ENCODE results near the gene DNM2. TPM values are rescaled to one million over a fixed set of nuclear protein-coding genes. Genes with fewer than 3 reads are reported as not detected.

The DNM2 gene
- total and polyA plus RNA-seq, 2 of the 13 experiments (the other 11 are each of a cell fraction or from before 2014, with no cell fraction given): 41.7 to 59.8 TPM

GRCh38 chr19:10836479-10837330, 118.8 kb downstream of the DNM2 start (continued):
- TF ChIP-seq, protein P1, sequence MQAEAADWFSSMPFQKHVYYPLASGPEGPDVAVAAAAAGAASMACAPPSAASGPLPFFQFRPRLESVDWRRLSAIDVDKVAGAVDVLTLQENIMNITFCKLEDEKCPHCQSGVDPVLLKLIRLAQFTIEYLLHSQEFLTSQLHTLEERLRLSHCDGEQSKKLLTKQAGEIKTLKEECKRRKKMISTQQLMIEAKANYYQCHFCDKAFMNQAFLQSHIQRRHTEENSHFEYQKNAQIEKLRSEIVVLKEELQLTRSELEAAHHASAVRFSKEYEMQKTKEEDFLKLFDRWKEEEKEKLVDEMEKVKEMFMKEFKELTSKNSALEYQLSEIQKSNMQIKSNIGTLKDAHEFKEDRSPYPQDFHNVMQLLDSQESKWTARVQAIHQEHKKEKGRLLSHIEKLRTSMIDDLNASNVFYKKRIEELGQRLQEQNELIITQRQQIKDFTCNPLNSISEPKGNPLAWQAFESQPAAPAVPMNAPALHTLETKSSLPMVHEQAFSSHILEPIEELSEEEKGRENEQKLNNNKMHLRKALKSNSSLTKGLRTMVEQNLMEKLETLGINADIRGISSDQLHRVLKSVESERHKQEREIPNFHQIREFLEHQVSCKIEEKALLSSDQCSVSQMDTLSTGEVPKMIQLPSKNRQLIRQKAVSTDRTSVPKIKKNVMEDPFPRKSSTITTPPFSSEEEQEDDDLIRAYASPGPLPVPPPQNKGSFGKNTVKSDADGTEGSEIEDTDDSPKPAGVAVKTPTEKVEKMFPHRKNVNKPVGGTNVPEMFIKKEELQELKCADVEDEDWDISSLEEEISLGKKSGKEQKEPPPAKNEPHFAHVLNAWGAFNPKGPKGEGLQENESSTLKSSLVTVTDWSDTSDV (CRISPR knock-in tag; IDR thresholded peaks at IDR 0.05): no peak
- no peak for TF ChIP-seq SRSF4 (IDR thresholded peaks at IDR 0.05; ENCODE audit: low read depth, low read length, poor library complexity, severe bottlenecking)
- TF ChIP-seq MZF1 (CRISPR knock-in tag; IDR thresholded peaks at IDR 0.05; ENCODE audit: borderline replicate concordance): no peak
- TF ChIP-seq ETV6 (CRISPR knock-in tag; conservative IDR thresholded peaks at IDR 0.05): no peak
- TF ChIP-seq ZNF496 (CRISPR knock-in tag; IDR thresholded peaks at IDR 0.05; ENCODE audit: insufficient replicate concordance): no peak
- peak; percentile 88; the same call in 1 of the 2 replicates for TF ChIP-seq SMYD3 (CRISPR knock-in tag; IDR thresholded peaks at IDR 0.05)
- TF ChIP-seq MLX (CRISPR knock-in tag; IDR thresholded peaks at IDR 0.05): no peak
- no peak for TF ChIP-seq ZNF607 (CRISPR knock-in tag; IDR thresholded peaks at IDR 0.05; ENCODE audit: borderline replicate concordance)
- peak; percentile 87; the same call in 1 of the 2 replicates for TF ChIP-seq ZNF879 (CRISPR knock-in tag; IDR thresholded peaks at IDR 0.05)
- no peak; the same call in 1 of the 2 replicates for TF ChIP-seq POLR2AphosphoS5 (IDR thresholded peaks at IDR 0.05; ENCODE audit: low read depth, low read length)
- TF ChIP-seq SMAD1 (CRISPR knock-in tag; IDR thresholded peaks at IDR 0.05; ENCODE audit: borderline replicate concordance, low read depth): no peak
- TF ChIP-seq FOXO1 (CRISPR knock-in tag; IDR thresholded peaks at IDR 0.05): no peak
- no peak for TF ChIP-seq ELF1 (CRISPR knock-in tag; IDR thresholded peaks at IDR 0.05)
- TF ChIP-seq FOXP4 (CRISPR knock-in tag; IDR thresholded peaks at IDR 0.05): no peak
- TF ChIP-seq ZNF180 (CRISPR knock-in tag; IDR thresholded peaks at IDR 0.05; ENCODE audit: borderline replicate concordance, low read depth): no peak
- TF ChIP-seq MXD1 (CRISPR knock-in tag; IDR thresholded peaks at IDR 0.05): no peak
- TF ChIP-seq LCORL (IDR thresholded peaks at IDR 0.05): no peak
- no peak for TF ChIP-seq LCORL (CRISPR knock-in tag; IDR thresholded peaks at IDR 0.05)
- no peak; the same call in 1 of the 2 replicates for TF ChIP-seq ZNF441 (CRISPR knock-in tag; IDR thresholded peaks at IDR 0.05; ENCODE audit: borderline replicate concordance)
- TF ChIP-seq TGIF2 (CRISPR knock-in tag; IDR thresholded peaks at IDR 0.05): no peak
- no peak for TF ChIP-seq PPARG (CRISPR knock-in tag; conservative IDR thresholded peaks at IDR 0.05)
- TF ChIP-seq ZNF569 (CRISPR knock-in tag; IDR thresholded peaks at IDR 0.05; ENCODE audit: borderline replicate concordance): no peak
- 0 out of 2 replicates have a peak, but pooled peaks have one; percentile 74 for TF ChIP-seq ZNF720 (CRISPR knock-in tag; IDR thresholded peaks at IDR 0.05)
- TF ChIP-seq SCMH1 (CRISPR knock-in tag; IDR thresholded peaks at IDR 0.05; ENCODE audit: borderline replicate concordance): no peak
- TF ChIP-seq MIER2 (CRISPR knock-in tag; IDR thresholded peaks at IDR 0.05): no peak

Measured in HepG2 (cell line).